ENCODE data around the gene DONSON.
"Not testable (repeated sequence)": the region's sequence is repeated elsewhere in the genome, so short reads cannot be mapped to it uniquely, and the experiment has no call there.

Gene DONSON

GRCh38 chr21:33588485-33589335, at the start of gene DONSON:
TSS of gene DONSON (minus strand) at chr21:33588684. CDS start at chr21:33588641, 43 bp downstream.
- 0 out of 2 replicates have a peak, but pooled peaks have one; percentile 3 for TF ChIP-seq CTCF (IDR thresholded peaks at IDR 0.05; ENCODE audit: control insufficient read depth, extremely low read depth, insufficient read depth)
- peak within 1 kb of the TSS; percentile 66 for H3K4me3 ChIP-seq (ENCODE audit: low read depth, low read length)
- peak; percentile 41 for DNase-seq (ENCODE audit: low read depth)

GRCh38 chr21:33634254-33634653, 45.8 kb upstream of the DONSON start:
- H3K4me3 ChIP-seq (ENCODE audit: low read depth, low read length) = no peak overlapping the region
- no peak for TF ChIP-seq CTCF (IDR thresholded peaks at IDR 0.05; ENCODE audit: control insufficient read depth, extremely low read depth, insufficient read depth)
- no peak for DNase-seq (ENCODE audit: low read depth)

GRCh38 chr21:33626151-33626550, 37.7 kb upstream of the DONSON start:
- H3K4me3 ChIP-seq (ENCODE audit: low read depth, low read length); DNase-seq (ENCODE audit: low read depth): not testable (repeated sequence)

GRCh38 chr21:33622253-33622652, 33.8 kb upstream of the DONSON start:
- TF ChIP-seq CTCF (IDR thresholded peaks at IDR 0.05; ENCODE audit: control insufficient read depth, extremely low read depth, insufficient read depth) = no peak
- no peak for DNase-seq (ENCODE audit: low read depth)
- no peak overlapping the region for H3K4me3 ChIP-seq (ENCODE audit: low read depth, low read length)

GRCh38 chr21:33619726-33620125, 31.2 kb upstream of the DONSON start:
- no peak overlapping the region for H3K4me3 ChIP-seq (ENCODE audit: low read depth, low read length)
- TF ChIP-seq CTCF (IDR thresholded peaks at IDR 0.05; ENCODE audit: control insufficient read depth, extremely low read depth, insufficient read depth) = no peak
- DNase-seq (ENCODE audit: low read depth) = no peak

GRCh38 chr21:33618407-33618806, 29.9 kb upstream of the DONSON start:
- H3K4me3 ChIP-seq (ENCODE audit: low read depth, low read length) = no peak overlapping the region
- TF ChIP-seq CTCF (IDR thresholded peaks at IDR 0.05; ENCODE audit: control insufficient read depth, extremely low read depth, insufficient read depth) = no peak
- no peak for DNase-seq (ENCODE audit: low read depth)

GRCh38 chr21:33617565-33617964, 29.1 kb upstream of the DONSON start:
- H3K4me3 ChIP-seq (ENCODE audit: low read depth, low read length); DNase-seq (ENCODE audit: low read depth): not testable (repeated sequence)
